SHP77 treated with DMSO at 0.1 percent for 48 hours (cell line): Measurements from ENCODE around the gene SERINC2.

Experiments
- DNase-seq: peaks from one replicate; lab custom pipeline; 2025; lab: John Stamatoyannopoulos, UW

SERINC2 gene

GRCh38 chr1:31412732-31413404, at the start of gene SERINC2:
Gene SERINC2 (plus strand): TSS chr1:31413213. CDS start chr1:31413266, 53 bp downstream.
- DNase-seq = no peak

- no peak for DNase-seq
These were observed 48.3 kb upstream of the SERINC2 start for GRCh38 chr1:31364561-31365250.

- DNase-seq = no peak
These were observed 46.2 kb upstream of the SERINC2 start for GRCh38 chr1:31366796-31367195.

GRCh38 chr1:31368611-31369107, 44.4 kb upstream of the SERINC2 start:
- no peak for DNase-seq

- DNase-seq = no peak
These were observed 43.0 kb upstream of the SERINC2 start for GRCh38 chr1:31370021-31370420.

- no peak for DNase-seq
These were observed 42.4 kb upstream of the SERINC2 start for GRCh38 chr1:31370565-31370964.

- DNase-seq = no peak
These were observed 41.7 kb upstream of the SERINC2 start for GRCh38 chr1:31371121-31371959.

- no peak for DNase-seq
These were observed 41.0 kb upstream of the SERINC2 start for GRCh38 chr1:31372051-31372450.

- DNase-seq = no peak
These were observed 40.3 kb upstream of the SERINC2 start for GRCh38 chr1:31372751-31373055.

- no peak for DNase-seq
These were observed 39.7 kb upstream of the SERINC2 start, which contains the start of gene FABP3 for GRCh38 chr1:31373056-31373896. Gene FABP3 (minus strand): TSS chr1:31373076. CDS start chr1:31373014, 62 bp downstream.

- DNase-seq = no peak
These were observed 39.0 kb upstream of the SERINC2 start for GRCh38 chr1:31373897-31374486.

GRCh38 chr1:31374511-31375196, 38.4 kb upstream of the SERINC2 start:
- no peak for DNase-seq

- DNase-seq = no peak
These were observed 36.5 kb upstream of the SERINC2 start for GRCh38 chr1:31376375-31377134.

- DNase-seq = no peak
These were observed 35.6 kb upstream of the SERINC2 start for GRCh38 chr1:31377364-31377863.

GRCh38 chr1:31378001-31378400, 35.0 kb upstream of the SERINC2 start:
- DNase-seq = no peak

- no peak for DNase-seq
These were observed 32.8 kb upstream of the SERINC2 start for GRCh38 chr1:31380181-31380580.

GRCh38 chr1:31381394-31382294, 31.4 kb upstream of the SERINC2 start:
- no peak for DNase-seq

- DNase-seq = no peak
These were observed 30.5 kb upstream of the SERINC2 start for GRCh38 chr1:31382379-31382989.
